Gastrocnemius medialis (tissue), 4 donors: ENCODE results near the gene TERF2IP. TPM values are rescaled to one million over a fixed set of nuclear protein-coding genes. Genes with fewer than 3 reads are reported as not detected.

Experiments used
- ATAC-seq, 2 donors: fragments of 150-250 bp; one replicate each; pipeline ENCODE4 v1.9.1; 2016
- DNase-seq, 2 donors: peaks; one replicate each; pipeline ENCODE4 v3.0.0-alpha.2; 2019
- H3K27ac ChIP-seq, 4 donors: fragments of 200-600 bp; sonication (generic); 1 replicate in 1 of 4; 2 replicates in 3 of 4; pipeline ENCODE4 v1.5.1; 2016 to 2018; ENCODE audit warnings: mild to moderate bottlenecking in 2 of 4, moderate library complexity in 1 of 4
- H3K27me3 ChIP-seq, 3 donors: fragments of 200-600 bp; sonication (generic) in 2 of 3; 1 replicate in 1 of 3; 2 replicates in 2 of 3; pipeline versions ENCODE4 v1.5.1 to v1.6.0; 2016 to 2019; ENCODE audit warnings: mild to moderate bottlenecking in 1 of 3, moderate library complexity in 1 of 3
- H3K36me3 ChIP-seq, 2 donors: fragments of 200-600 bp; sonication (generic) in 1 of 2; one replicate each; pipeline ENCODE4 v1.5.1; 2017 to 2018
- H3K4me1 ChIP-seq, 2 donors: fragments of 200-600 bp; sonication (generic) in 1 of 2; one replicate each; pipeline ENCODE4 v1.5.1; 2016 to 2017; ENCODE audit warnings: mild to moderate bottlenecking in 2 of 2
- H3K4me3 ChIP-seq, 4 donors: fragments of 200-600 bp; sonication (generic) in 3 of 4; 1 replicate in 1 of 4; 2 replicates in 3 of 4; pipeline ENCODE4 v1.5.1; 2016 to 2019; ENCODE audit warnings: mild to moderate bottlenecking in 2 of 4
- H3K9me3 ChIP-seq, 3 donors: fragments of 200-600 bp; sonication (generic) in 2 of 3; 1 replicate in 1 of 3; 2 replicates in 2 of 3; pipeline ENCODE4 v1.5.1; 2016 to 2019
- POLR2A ChIP-seq, 2 donors: fragments of 450-650 bp; IDR thresholded peaks; one replicate each; pipeline ENCODE4 v1.6.1; 2017; ENCODE audit warnings: antibody characterized with exemption in 2 of 2, mild to moderate bottlenecking in 2 of 2, moderate library complexity in 2 of 2
- in situ Hi-C, 4 donors: fragments of 200-750 bp; cut with MboI; loops; one replicate each; pipeline versions ENCODE4 v1.15.0 to v1.8.0; 2017; ENCODE audit warnings: low sequenced_read_pairs in 4 of 4
- intact Hi-C: fragments of 100-400 bp; cut with DNase I; formaldehyde crosslinking; loops from one replicate; pipeline ENCODE4 v1.15.1; 2023; ENCODE audit warnings: low total_unique reads
- total RNA-seq, 4 donors: library from RNA; depleted of rRNA; stranded (reverse); fragments of >200 nt; gene quantifications; one replicate each; pipeline versions ENCODE4 v1.1.0 to v1.2.3, GENCODE V29; 2016
- TF ChIP-seq, protein P1 (sequence below), 5 experiments: fragments of 450-650 bp in 3 of 5; fragments of 200-600 bp in 2 of 5; sonication (generic) in 2 of 5; IDR thresholded peaks in 4 of 5; conservative IDR thresholded peaks in 1 of 5; 1 replicate in 4 of 5; 2 replicates in 1 of 5; pipeline ENCODE4 v1.5.1; 2016 to 2019; ENCODE audit warnings: antibody characterized with exemption in 5 of 5, mild to moderate bottlenecking in 3 of 5, moderate library complexity in 3 of 5

Gene TERF2IP
- total RNA-seq, 4 donors from 2014 or later: 44.5 to 73.6 (median 69.7) TPM

DNA sequence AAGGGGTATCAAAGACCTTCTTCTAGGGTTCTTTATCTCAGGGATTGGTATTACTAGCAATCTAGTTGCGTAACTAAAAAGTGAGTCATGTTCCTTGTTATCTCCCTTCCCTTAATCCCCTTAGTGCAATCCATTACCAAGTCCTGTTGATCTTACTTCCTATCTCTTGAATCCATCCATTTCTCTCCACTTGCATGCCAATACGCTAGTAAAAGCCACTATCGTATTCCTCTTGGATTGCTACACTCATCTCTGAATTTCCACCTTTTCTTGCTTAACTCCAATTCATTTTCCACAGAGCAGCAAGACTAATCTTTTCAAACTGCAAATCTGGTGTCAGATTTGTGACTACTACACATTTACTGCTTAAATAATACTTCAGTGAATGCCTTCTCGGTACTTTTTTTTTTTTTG, 22.6 kb upstream of the TERF2IP start:
- Histone ChIP-seq H3K27me3 (no peaks in the 10 kb centered on the region), H3K9me3 (no peaks in the 10 kb centered on the region), H3K27ac (peak overlapping the region in 1 of 4 donors; percentile 5), H3K4me3 (no peak overlapping the region), H3K4me1 (peaks cover 20 to 22% of the 10 kb centered on the region in 2 donors), H3K36me3 (peaks cover under 1 to 44% of the 10 kb centered on the region in 2 donors)
- intact Hi-C loops: no loop called here
- in situ Hi-C loops: loop anchor here in 2 of 4 donors (10.0 to 25.0 kb wide), 4 partner anchors 60 to 1562 kb away; partner anchors contain the start of genes GABARAPL2 (in 1 of the 2), MON1B (in 1 of the 2), SYCE1L (in 1 of the 2) and TMEM170A (in 1 of the 2)
- DNase-seq: no peak
- no peak for ATAC-seq
- TF ChIP-seq POLR2A (IDR thresholded peaks at IDR 0.05): no peak
- TF ChIP-seq, protein P1, sequence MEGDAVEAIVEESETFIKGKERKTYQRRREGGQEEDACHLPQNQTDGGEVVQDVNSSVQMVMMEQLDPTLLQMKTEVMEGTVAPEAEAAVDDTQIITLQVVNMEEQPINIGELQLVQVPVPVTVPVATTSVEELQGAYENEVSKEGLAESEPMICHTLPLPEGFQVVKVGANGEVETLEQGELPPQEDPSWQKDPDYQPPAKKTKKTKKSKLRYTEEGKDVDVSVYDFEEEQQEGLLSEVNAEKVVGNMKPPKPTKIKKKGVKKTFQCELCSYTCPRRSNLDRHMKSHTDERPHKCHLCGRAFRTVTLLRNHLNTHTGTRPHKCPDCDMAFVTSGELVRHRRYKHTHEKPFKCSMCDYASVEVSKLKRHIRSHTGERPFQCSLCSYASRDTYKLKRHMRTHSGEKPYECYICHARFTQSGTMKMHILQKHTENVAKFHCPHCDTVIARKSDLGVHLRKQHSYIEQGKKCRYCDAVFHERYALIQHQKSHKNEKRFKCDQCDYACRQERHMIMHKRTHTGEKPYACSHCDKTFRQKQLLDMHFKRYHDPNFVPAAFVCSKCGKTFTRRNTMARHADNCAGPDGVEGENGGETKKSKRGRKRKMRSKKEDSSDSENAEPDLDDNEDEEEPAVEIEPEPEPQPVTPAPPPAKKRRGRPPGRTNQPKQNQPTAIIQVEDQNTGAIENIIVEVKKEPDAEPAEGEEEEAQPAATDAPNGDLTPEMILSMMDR (IDR thresholded peaks at IDR 0.05 in 4 of 5, conservative IDR thresholded peaks at IDR 0.05 in 1 of 5): no peak

DNA sequence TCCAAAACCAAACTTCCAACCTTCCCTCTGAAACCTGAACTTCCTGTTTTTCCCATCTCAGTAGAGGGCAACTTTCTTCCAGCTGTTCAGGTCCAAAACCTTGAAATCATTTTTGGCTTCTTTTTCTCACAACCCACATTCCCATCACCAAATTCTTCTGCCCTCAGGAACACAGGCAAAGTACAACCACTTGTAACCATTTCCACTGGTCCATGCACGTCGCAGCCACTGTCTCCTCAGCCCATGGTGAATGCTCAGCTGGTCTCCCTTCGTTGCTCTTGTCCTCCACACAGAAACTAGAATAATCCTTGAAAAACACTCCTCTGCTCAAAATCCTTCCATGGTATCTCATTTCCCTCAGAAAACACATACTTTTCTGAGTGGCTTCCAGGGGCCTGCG, 20.8 kb upstream of the TERF2IP start:
- H3K36me3 ChIP-seq: peaks cover 2 to 63% of the 10 kb centered on the region in 2 donors
- TF ChIP-seq, protein P1 (IDR thresholded peaks at IDR 0.05 in 4 of 5, conservative IDR thresholded peaks at IDR 0.05 in 1 of 5): no peak
- TF ChIP-seq POLR2A (IDR thresholded peaks at IDR 0.05): no peak

DNA sequence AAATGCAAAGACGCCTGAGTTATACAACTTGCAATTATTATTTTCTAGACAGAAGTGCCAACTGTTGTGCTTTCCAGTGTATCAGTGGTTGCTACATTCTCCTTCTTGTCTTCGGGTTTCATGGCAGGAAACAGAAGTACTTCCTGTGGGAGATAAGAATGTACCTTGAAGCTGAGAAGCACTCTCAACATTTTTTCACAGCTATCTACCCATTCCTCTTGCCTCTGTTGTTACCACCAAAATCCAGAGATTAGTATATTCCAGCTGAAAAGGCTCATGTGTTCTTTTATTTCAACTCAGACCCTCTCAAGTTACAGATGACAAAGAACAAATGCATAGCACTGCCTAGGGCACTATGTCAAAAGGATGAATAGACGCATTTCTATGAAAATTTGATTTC, 19.7 kb upstream of the TERF2IP start:
- no peak for TF ChIP-seq POLR2A (IDR thresholded peaks at IDR 0.05)
- TF ChIP-seq, protein P1 (IDR thresholded peaks at IDR 0.05 in 4 of 5, conservative IDR thresholded peaks at IDR 0.05 in 1 of 5): no peak
- Histone ChIP-seq H3K4me1 (peaks cover 4% of the 10 kb centered on the region in 2 donors), H3K27ac (no peak overlapping the region), H3K4me3 (no peak overlapping the region), H3K36me3 (peaks cover 2 to 73% of the 10 kb centered on the region in 2 donors), H3K27me3 (no peaks in the 10 kb centered on the region), H3K9me3 (no peaks in the 10 kb centered on the region)
- intact Hi-C loops (no loop called here), in situ Hi-C loops (loop anchor here in 2 of 4 donors (10.0 to 25.0 kb wide), 3 partner anchors 63 to 641 kb away; partner anchors contain the start of genes GABARAPL2 (in 1 of the 2), TMEM170A (in 1 of the 2), WDR59 (in 1 of the 2) and ZNRF1 (in 1 of the 2))
- no peak for DNase-seq
- ATAC-seq: no peak

More for the DNA sequence above, 20.8 kb upstream of the TERF2IP start:
- no peaks in the 10 kb centered on the region for H3K9me3 ChIP-seq
- no peak for ATAC-seq
- H3K27ac ChIP-seq: no peak overlapping the region
- intact Hi-C loops: no loop called here
- H3K4me1 ChIP-seq: peaks cover 12 to 13% of the 10 kb centered on the region in 2 donors
- H3K4me3 ChIP-seq: no peak overlapping the region
- DNase-seq: no peak
- in situ Hi-C loops: loop anchor here in 2 of 4 donors (10.0 to 25.0 kb wide), 3 partner anchors 62 to 640 kb away; partner anchors contain the start of genes GABARAPL2 (in 1 of the 2), TMEM170A (in 1 of the 2), WDR59 (in 1 of the 2) and ZNRF1 (in 1 of the 2)
- no peaks in the 10 kb centered on the region for H3K27me3 ChIP-seq

DNA sequence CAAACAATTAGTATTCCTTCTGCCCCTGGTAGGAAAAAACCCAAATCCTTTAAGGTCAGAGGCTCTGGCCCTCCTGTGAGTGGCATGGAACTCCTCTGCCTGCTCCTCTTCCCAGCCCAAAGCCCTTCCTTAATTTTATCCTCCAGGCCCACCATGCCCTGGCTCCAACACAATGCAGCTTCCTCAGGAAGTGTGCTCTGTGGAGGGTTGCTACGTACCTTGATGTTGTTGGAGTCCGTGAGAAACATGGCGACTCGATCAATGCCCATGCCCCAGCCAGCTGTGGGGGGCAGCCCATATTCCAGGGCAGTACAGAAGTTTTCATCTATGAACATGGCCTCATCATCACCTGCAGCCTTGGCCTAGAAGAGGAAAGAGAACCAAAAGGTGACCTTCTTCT, 19.2 kb upstream of the TERF2IP start:
- Histone ChIP-seq H3K4me3 (no peak overlapping the region), H3K36me3 (peaks cover 2 to 78% of the 10 kb centered on the region in 2 donors), H3K4me1 (peaks cover 4% of the 10 kb centered on the region in 2 donors), H3K27ac (no peak overlapping the region), H3K9me3 (no peaks in the 10 kb centered on the region), H3K27me3 (no peaks in the 10 kb centered on the region)
- DNase-seq: no peak
- intact Hi-C loops: no loop called here
- in situ Hi-C loops: loop anchor here in 2 of 4 donors (10.0 to 25.0 kb wide), 3 partner anchors 64 to 641 kb away; partner anchors contain the start of genes GABARAPL2 (in 1 of the 2), TMEM170A (in 1 of the 2), WDR59 (in 1 of the 2) and ZNRF1 (in 1 of the 2)
- TF ChIP-seq, protein P1 (IDR thresholded peaks at IDR 0.05 in 4 of 5, conservative IDR thresholded peaks at IDR 0.05 in 1 of 5): no peak
- TF ChIP-seq POLR2A (IDR thresholded peaks at IDR 0.05): no peak
- ATAC-seq: no peak
